Measurements from ENCODE around the gene SAMD14. TPM values are rescaled to one million over a fixed set of nuclear protein-coding genes. Genes with fewer than 3 reads are reported as not detected.

Gene SAMD14
- total and polyA plus RNA-seq, 10 of the 15 experiments (the other 5 are each of a cell fraction or from before 2014, with no cell fraction given) = 0.06 to 1.7 (median 0.25) TPM; not detected in 3

GRCh38 chr17:50139950-50140885 is 10.3 kb upstream of the SAMD14 start (continued):
- TF ChIP-seq ZNF274 (IDR thresholded peaks at IDR 0.05; ENCODE audit: insufficient read depth, insufficient read length) (no peak), POU2F2 (IDR thresholded peaks at IDR 0.05; ENCODE audit: borderline replicate concordance, low read depth, low read length) (peak; percentile 25; the same call in 1 of the 3 replicates), NFIC (IDR thresholded peaks at IDR 0.05; ENCODE audit: low read depth, low read length) (no peak), EGR1 (IDR thresholded peaks at IDR 0.05; ENCODE audit: borderline replicate concordance in 1 of 2, low read depth in 2 of 2, low read length in 2 of 2) (no peak), ASH2L (IDR thresholded peaks at IDR 0.05; ENCODE audit: borderline replicate concordance, low read depth) (no peak), CREM (IDR thresholded peaks at IDR 0.05; ENCODE audit: low read depth) (peak; percentile 60; the same call in 1 of the 2 replicates), DPF2 (IDR thresholded peaks at IDR 0.05) (0 out of 2 replicates have a peak, but pooled peaks have one; percentile 36), SP1 (IDR thresholded peaks at IDR 0.05; ENCODE audit: low read depth, low read length) (peak; percentile 34), ZBED1 (IDR thresholded peaks at IDR 0.05; ENCODE audit: borderline replicate concordance) (no peak), MTA3 (IDR thresholded peaks at IDR 0.05; ENCODE audit: borderline replicate concordance, low read length) (no peak), SMC3 (IDR thresholded peaks at IDR 0.05; ENCODE audit: borderline replicate concordance, low read length) (peak; percentile 84), USF2 (IDR thresholded peaks at IDR 0.05; ENCODE audit: borderline replicate concordance, low read depth, low read length) (no peak), NR2C1 (IDR thresholded peaks at IDR 0.05) (no peak), GATAD2B (conservative IDR thresholded peaks at IDR 0.05; ENCODE audit: low read depth) (no peak), CHD4 (IDR thresholded peaks at IDR 0.05) (no peak), NRF1 (conservative IDR thresholded peaks at IDR 0.05; ENCODE audit: low read depth, low read length) (no peak), IRF4 (IDR thresholded peaks at IDR 0.05; ENCODE audit: low read depth, low read length) (0 out of 2 replicates have a peak, but pooled peaks have one; percentile 51), CBFB (IDR thresholded peaks at IDR 0.05; ENCODE audit: low read depth) (no peak), MEF2B (IDR thresholded peaks at IDR 0.05; ENCODE audit: partially characterized antibody, poor library complexity, severe bottlenecking) (peak; percentile 15), TBL1XR1 (IDR thresholded peaks at IDR 0.05; ENCODE audit: low read depth, low read length) (0 out of 2 replicates have a peak, but pooled peaks have one; percentile 49), RCOR1 (conservative IDR thresholded peaks at IDR 0.05; ENCODE audit: low read depth, low read length) (no peak), JUND (IDR thresholded peaks at IDR 0.05; ENCODE audit: low read depth, low read length) (no peak), IKZF1 (conservative IDR thresholded peaks at IDR 0.05) (peak; percentile 19; the same call in 1 of the 2 replicates), HCFC1 (IDR thresholded peaks at IDR 0.05; ENCODE audit: low read length) (0 out of 2 replicates have a peak, but pooled peaks have one; percentile 20), SUPT20H (IDR thresholded peaks at IDR 0.05; ENCODE audit: borderline replicate concordance, control insufficient read depth, low read depth, low read length) (no peak), SREBF2 (IDR thresholded peaks at IDR 0.05; ENCODE audit: low read length) (no peak), MYB (IDR thresholded peaks at IDR 0.05; ENCODE audit: borderline replicate concordance, low read depth, low read length) (no peak)
- TF ChIP-seq, protein P1, sequence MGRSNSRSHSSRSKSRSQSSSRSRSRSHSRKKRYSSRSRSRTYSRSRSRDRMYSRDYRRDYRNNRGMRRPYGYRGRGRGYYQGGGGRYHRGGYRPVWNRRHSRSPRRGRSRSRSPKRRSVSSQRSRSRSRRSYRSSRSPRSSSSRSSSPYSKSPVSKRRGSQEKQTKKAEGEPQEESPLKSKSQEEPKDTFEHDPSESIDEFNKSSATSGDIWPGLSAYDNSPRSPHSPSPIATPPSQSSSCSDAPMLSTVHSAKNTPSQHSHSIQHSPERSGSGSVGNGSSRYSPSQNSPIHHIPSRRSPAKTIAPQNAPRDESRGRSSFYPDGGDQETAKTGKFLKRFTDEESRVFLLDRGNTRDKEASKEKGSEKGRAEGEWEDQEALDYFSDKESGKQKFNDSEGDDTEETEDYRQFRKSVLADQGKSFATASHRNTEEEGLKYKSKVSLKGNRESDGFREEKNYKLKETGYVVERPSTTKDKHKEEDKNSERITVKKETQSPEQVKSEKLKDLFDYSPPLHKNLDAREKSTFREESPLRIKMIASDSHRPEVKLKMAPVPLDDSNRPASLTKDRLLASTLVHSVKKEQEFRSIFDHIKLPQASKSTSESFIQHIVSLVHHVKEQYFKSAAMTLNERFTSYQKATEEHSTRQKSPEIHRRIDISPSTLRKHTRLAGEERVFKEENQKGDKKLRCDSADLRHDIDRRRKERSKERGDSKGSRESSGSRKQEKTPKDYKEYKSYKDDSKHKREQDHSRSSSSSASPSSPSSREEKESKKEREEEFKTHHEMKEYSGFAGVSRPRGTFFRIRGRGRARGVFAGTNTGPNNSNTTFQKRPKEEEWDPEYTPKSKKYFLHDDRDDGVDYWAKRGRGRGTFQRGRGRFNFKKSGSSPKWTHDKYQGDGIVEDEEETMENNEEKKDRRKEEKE (IDR thresholded peaks at IDR 0.05) = no peak

All from GM12878 (cell line).